GM12873 (cell line): ENCODE results near the gene SP2.

Experiments
- TF ChIP-seq, protein P1 (sequence below): IDR thresholded peaks from 2 replicates; pipeline ENCODE4 v1.5.1; 2012; ENCODE audit warnings: low read depth, mild to moderate bottlenecking, moderate library complexity, low read length, control low read depth; ENCODE audit not compliant: insufficient read depth; ENCODE audit errors: missing control alignments

The SP2 gene

DNA sequence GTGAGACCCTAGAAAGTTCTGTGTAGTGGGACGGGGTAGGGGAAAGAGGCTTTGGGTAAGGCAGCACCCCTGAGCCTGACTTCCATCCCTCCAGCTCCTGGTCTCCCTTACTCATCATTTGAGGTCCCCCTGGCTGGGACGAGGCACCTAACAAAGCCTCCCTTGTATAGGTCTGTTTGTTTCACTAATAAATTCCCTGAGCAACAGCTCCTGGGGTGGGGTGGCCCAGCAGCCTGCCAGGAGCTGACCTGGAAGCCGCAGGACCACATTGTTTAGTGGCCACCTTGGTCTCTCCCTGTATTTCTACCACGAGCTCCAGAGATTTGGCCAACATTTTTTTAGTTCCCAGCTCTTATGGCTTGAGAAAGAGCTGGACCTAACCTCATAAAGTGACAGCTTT lies 54.4 kb downstream of the SP2 start:
- TF ChIP-seq, protein P1, sequence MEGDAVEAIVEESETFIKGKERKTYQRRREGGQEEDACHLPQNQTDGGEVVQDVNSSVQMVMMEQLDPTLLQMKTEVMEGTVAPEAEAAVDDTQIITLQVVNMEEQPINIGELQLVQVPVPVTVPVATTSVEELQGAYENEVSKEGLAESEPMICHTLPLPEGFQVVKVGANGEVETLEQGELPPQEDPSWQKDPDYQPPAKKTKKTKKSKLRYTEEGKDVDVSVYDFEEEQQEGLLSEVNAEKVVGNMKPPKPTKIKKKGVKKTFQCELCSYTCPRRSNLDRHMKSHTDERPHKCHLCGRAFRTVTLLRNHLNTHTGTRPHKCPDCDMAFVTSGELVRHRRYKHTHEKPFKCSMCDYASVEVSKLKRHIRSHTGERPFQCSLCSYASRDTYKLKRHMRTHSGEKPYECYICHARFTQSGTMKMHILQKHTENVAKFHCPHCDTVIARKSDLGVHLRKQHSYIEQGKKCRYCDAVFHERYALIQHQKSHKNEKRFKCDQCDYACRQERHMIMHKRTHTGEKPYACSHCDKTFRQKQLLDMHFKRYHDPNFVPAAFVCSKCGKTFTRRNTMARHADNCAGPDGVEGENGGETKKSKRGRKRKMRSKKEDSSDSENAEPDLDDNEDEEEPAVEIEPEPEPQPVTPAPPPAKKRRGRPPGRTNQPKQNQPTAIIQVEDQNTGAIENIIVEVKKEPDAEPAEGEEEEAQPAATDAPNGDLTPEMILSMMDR = no peak

DNA sequence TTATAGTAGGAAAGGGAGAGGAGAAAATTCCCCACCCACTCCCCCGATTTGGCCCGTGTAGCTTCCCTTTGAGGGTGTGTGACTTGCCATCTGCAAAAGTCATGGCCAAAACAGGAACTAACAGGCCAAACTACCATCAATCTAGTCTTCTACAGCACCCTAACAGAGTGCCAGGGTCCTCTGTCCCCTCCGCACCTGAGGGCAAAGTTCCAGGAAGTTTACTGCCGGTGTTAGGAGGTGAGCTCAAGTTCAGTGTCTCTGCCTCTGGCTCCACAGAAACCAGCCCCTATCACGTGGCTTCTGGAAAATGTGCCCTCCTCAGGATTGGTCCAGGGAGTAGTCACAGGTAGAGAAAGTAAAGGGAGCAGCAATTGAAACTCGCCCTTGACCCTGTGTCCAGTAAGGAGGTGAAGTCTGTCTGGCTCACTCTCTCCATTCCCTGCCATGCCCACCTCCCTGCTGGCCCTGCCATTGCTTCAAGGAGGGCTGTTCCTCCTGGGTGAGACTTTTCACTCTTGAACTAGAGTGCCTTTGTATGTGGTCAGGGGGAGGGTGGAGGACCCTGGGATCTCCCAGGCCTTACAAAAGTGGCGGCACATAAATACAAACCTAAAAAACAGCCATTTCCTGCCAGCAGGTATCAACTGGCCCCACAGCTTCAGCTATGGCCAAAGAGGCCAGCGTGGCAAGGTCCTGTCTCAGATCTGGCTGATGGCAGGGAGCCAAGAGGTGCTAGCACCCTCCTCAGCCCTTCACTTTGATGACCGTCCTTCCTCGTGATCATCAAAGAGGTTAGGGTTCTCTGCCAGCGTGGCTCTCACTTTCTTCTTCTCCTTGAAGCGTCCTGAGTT lies 56.4 kb downstream of the SP2 start:
- TF ChIP-seq, protein P1 = no peak

DNA sequence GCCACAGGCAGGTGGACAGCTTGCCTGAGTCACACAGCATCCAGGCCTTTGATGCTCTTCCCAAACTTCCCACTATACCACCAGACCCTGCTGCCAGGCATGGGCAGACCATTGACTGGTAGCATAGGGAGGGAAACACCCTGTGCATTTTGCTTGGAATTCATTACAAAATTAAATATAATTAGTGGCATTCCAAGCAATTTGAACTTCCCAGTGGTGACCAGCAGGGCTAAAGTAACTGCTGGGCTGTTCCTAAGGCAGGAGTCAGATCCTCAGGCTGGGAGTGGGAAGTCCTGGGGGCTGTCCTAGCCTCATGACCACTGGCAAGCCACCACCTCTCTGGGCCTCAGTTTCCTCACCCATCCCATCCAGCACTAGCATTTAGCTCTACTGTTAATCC lies 57.9 kb downstream of the SP2 start:
- TF ChIP-seq, protein P1 = no peak

DNA sequence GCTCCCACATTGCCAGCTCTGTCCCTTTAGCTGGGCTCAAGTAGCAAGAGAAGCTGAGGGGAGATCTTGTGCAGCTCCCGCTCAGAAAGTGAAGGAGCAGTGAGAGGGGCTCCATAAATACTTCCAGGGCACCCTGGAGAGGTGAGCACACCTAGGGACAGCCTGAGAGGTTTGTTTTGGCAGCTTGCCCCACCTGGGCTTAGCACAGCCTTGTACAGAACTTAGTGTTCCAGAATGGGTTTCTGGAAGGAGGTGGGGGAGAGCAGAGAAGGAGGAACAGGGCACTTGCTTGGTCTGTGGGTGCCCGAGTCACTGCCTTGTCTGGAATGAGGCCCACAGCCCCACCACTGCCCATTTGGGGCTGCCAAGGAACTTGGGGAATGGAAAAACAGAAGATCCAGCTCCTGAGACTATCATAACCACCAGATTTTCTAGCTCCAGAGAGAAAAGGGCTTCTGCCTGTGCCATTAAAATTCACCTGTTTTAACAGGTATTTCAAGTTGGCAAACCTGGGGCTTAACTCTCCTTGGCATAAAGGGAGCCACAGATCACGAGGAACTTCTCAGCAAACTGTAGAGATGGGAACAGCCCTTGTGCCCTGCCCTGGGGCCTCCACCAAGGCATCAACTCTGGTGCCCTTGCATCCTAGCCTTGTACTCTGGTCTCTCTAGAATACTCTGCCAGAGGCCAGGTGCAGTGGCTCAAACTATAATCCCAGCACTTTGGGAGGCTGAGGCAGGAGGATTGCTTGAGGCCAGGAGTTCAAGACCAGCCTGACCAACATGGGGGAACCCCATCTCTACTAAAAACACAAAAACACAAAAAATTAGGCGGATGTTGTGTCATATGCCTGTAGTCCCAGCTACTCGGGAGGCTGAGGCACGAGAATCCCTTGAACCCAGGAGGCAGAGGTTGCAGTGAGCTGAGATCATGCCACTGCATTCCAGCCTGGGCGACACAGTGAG lies 59.7 kb downstream of the SP2 start:
- TF ChIP-seq, protein P1 = no peak

DNA sequence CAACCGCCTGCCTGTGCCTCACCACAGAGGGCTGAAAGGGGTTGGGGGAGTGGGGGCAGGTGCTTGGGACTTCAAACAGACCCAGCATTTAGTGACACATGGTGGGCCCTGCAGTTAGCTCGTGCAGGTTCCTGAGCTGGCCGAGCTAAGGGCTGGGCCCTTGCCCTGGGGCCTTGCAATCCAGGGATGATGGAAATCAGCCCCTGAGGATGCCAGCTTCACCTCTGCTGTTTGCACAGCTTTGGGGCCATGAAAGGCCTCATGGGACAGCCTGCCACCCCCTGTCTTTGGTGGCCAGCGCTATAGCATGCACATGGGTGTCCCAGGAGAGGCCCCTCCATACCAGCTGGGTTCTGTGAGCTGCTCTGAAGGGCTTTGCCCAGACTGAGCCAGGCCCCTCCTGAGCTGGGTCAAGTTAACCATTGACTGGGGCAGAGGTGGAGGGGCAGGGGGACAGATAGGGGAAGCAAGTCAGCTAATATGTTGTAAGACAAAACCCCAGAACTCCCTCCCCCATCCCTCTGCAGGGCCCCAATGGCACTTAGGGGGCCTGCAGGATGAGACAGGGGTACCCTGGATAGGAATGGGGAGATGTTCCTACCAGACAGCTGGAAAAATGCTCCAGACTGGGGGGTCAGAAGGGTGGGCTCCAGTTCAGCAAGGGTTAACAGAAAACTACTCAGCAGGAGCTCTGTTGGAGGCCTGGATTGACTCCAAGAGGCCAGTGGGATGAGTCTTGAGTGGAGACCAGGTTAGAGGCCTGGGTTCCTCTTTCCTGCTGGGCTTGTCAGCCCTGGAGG lies 61.0 kb downstream of the SP2 start:
- TF ChIP-seq, protein P1 = no peak

DNA sequence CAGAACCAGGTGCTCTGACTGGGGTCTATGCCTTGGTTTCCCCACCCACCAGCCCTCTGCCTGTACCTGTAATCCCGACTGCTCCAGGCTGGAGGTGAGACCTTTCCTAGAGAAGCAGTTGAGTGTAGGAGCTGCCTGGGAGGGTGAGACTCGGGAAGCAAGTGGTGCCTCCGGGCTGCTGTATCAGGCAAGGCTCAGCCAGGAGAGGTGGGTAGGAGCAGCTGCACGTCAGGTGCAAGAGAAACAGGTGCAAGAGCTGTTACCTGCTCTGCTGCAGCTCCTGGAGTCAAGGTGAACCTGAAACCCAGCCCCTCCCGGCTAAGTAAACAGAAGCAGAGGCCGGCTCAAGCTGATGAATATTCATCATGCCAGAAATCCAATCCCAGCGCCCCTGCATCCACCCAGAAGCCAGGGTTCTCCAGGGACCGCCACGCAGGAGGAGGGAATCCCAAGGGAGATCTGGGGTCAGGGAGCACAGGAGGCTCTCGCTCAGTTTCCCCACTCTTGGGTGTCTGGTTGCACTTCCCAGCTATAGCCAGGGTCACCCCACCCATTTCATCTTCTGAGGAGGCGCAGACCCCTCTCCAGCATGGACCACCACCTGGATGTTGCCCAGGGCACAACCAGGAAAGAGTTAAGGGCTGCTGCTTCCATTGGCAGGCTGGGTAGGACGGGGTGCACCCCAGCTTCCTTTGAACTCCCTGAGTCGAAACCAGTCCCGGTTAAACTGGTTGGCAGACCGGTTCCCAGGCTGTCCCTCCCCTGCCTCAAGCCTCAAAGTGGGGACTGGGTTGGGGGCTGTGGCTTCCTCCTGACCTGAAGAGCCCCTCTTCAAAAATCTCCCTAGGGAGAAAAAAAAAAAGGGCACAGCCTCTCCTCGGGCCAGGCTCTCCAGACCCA lies 61.8 kb downstream of the SP2 start, which contains the start of gene PRR15L:
PRR15L (minus strand) TSS at position 293 of the 900 bp plus-strand sequence. CDS start 4,649 bp downstream, outside the sequence.
- TF ChIP-seq, protein P1 = no peak
